HG02840 (cell line): ENCODE results near the gene CCDC87.
"Not testable (repeated sequence)": the region's sequence is repeated elsewhere in the genome, so short reads cannot be mapped to it uniquely, and the experiment has no call there.

Experiments
- ATAC-seq: cut with Tn5 transposase; IDR thresholded peaks from one replicate; pipeline ENCODE4 v1.9.1; 2021; ENCODE audit warnings: mild to moderate bottlenecking, moderate library complexity, moderate number of reproducible peaks; ENCODE audit not compliant: unreplicated experiment, low FRiP score

Gene CCDC87

DNA sequence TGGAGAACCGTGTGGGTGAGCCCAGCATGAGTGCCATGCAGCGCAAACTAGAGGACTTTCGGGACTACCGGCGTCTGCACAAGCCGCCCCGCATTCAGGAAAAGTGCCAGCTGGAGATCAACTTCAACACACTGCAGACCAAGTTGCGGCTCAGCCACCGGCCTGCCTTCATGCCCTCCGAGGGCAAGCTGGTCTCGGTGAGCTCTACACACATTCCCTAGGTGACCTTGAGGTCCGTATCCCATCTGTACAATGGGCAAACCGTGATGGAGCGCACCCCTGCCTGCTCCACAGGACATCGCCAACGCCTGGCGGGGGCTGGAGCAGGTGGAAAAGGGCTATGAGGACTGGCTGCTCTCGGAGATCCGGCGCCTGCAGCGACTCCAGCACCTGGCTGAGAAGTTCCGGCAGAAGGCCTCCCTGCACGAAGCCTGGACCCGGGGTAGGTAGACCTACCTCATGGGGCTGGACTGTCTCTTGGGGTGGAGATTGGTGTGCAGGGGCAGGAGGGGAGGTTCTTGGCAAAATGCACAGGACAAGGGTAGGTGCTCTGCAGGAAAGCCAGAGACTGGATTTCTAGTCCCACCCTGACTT, 35.0 kb downstream of the CCDC87 start:
- ATAC-seq: no peak

DNA sequence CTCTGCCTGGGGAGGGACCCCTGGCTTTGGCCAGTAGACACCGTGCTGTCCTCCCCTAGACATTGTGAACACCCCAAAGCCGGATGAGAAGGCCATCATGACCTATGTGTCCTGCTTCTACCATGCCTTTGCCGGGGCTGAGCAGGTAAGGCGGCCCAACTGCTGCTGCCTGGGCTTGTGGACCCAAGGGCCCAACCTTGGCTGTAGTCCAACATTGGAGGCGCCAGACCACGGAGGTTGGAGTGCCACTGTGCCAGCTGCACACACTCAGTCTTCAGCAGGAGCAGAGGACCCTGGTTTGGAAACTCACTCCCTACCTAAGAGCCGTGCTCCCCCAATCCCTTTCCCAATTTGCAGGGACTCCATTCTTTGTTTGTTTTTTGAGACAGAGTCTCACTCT, 36.8 kb downstream of the CCDC87 start:
- no peak for ATAC-seq

DNA sequence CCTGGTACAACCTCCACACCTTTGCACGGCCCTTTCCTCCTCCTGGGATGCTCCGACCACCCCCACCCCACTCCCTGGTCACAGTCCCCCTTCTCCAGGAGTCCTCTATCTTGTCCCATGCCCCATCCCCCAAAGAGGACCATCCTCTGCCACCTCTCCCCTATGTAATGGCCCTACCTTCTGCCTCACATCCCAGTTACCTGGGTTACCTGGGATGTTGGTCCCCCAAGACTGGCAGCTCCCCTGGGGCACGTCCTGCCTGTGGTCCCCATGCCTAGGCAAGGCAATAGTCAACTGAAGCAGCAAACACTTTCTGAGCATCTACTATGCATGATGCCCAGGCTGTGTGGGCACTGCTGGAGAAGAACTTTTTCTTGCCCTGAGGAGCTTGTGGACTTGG, 37.4 kb downstream of the CCDC87 start:
- ATAC-seq: no peak

DNA sequence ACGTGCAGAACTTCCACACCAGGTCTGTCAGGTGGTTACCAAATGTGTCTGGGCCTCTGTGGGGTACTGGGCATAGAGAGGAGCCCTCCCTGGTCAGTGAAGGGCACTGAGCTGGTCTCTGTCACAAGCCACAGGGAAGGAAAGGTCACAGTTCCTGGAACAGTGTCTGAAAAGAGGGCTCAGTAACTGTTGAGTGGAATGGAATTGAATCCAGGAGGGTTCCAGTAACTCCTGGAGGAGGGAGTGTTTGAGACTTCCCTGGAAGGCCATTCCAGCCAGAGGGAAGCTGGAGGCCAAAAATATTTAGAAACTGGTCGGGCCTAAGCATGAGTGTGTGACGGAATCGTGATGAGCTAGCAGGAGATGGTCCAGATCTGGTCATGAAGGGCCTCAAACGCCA, 38.3 kb downstream of the CCDC87 start:
- ATAC-seq: no peak

DNA sequence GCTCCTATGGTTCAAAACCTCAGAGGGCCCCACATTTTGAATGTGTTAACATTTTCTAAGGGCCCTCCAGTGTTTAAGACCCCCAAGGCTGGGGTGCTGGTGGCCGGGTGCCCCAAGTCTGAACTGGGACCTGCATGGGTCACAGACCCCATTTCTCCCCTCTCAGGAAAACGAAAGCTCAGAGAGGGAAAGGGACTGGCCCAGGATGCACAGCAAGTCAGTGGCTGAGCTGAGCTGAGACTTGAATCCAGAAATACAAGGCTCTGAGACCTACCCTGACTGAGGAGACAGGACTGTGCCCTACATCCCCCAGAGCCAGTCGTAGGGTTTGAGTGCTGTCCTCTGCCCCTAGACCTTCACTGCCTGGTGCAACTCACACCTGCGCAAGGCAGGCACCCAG, 42.0 kb downstream of the CCDC87 start:
- ATAC-seq: no peak

DNA sequence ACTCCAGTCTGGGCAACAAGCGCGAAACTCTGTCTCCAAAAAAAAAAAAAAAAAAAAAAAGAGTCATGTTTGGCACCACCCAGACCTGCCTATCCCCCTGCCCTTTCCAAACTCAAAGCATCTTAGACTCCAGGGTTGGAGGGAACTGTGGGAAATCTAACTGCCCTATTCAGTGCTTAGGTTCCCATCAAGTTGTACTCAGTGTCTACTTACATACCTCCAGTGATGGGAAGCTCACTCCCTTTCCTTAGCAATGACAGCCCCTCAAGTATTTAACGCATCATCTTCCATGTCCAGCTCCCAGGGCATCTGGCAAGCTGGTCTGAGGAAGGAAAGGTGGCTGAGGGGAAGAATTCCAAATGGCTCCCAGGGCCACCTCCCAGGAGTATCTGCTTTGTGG, 43.2 kb downstream of the CCDC87 start:
- ATAC-seq: no peak

DNA sequence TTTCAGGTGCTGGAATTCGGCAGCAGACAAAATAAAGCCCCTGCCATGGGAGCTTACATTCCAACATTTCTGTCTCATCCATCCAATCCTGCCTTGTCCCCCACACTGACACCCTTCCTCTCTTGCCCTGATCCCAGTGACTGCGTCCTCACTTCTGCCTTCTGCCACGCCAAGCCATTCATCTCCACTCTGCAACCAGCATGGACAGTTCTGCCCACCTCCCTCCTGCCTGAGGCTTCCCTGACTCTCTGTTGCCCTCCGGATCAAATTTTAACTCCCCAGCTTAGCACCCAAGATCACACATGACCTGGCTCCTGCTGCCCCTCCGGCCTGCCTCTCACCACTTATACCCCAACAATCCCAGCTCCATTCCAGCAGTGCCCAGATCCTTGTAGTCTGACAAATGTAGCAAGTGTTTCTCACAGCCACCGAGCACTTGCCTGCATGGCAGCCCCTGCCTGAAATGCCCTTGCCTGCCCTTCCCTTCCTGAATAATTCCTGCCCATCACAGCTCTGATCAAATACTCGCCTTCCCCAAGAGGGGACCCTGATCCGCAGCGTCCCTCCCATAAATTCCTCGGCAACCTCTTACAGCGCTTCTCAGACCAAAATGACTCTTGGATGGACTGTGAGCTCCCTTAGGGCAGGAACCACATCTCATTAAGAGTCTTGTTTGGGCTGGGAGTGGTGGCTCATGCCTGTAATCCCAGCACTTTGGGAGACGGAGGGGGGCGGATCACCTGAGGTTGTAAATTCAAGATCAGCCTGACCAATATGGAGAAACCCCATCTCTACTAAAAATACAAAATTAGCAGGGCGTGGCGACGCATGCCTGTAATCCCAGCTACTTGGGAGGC, 43.9 kb downstream of the CCDC87 start:
- no peak for ATAC-seq

DNA sequence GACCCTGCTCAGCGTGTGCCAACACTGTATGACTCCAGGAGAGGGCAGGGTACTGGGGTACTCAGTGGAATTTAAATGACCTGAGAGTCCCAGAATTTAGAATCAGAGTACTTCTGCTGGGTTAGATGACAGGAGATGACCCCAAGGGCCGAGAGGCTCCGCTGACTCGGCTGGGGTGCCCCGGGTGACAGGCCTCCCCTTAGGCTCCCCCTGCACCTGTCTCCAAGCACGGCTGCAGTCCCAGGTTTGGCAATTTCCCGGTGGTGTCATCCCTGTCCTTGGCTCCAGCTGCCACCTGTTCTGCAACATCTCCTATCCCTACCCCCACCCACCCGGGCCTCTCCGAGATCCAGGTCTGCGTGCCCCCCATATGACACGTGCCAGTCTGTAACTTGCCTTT, 44.8 kb downstream of the CCDC87 start:
- ATAC-seq: no peak

DNA sequence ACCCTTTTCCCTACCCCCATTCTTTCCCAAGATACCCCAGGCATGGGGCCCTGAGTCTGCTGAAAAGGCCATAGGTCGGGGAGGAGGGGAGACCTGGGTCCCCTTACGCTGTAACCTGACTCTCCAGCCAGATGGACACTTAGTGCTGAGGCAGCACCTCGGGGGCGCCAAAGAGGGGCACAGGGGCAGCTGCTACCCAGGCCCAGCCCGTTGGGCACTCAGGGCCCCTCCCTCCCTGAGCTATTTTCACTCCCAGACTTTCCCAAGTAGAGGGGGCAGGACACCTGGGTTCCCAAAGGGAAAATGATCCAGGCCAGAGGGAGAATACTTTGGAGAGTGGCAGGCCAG, 45.2 kb downstream of the CCDC87 start:
- ATAC-seq: no peak

DNA sequence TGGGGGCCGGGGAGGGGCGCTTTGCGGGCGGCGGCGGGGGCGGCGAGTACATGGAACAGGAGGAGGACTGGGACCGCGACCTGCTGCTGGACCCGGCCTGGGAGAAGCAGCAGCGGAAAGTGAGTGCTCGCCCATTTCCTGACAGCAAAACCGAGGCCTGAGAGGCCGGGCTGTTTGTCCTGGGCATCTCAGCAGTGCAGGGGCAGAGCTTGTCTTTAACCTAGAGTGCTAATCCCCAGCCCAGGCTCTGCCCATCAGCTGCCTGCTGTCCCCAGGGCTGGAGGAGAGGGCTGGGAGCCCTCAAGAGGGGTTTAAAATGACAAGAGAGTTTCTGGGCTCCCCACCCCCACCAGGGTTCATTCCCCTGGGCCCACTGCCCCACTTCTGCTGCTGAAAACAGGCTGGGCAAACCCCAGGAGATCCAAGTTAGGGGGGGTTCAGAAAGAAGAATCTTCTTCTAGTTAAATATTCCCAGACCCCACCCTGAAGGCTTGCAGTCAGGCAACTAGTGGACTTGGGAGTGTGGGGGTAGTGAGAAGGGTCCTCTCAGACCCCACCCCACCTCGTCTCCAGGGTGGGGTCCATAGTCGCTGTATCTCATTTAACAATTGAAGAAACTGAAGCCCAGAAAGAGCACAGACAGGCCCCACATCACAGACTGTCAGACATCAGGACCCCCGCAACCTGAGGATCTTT, 45.7 kb downstream of the CCDC87 start:
- no peak for ATAC-seq

DNA sequence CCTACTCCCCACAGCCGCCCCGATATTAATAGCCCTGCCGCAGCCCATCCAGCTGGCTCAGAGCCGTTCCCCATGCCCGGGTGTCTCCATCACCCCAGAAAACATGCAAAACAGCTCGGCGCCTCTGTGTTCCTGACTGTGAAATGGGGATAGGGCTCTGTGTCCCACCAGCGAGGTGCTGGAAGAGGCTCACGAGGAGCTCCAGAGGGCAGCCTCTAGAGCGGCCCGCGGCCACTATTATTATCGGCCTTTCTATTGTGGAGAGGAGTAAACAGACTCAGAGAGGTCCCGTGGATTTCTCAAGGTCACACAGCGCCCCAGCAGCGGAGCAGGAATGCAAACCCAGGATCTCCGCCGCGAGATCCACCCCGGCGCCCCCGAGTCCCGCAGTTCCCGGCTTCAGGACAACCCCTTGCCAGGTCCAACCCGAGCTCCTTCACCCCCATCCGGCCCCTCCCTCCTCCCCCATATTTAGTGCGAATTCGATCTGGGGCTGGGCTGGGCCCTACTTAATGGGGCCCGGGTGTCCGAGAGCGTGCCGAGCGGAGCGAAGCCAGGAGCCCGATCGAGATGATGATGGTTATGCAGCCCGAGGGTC, 46.4 kb downstream of the CCDC87 start, which contains the start of gene ACTN3:
TSS of gene ACTN3 (plus strand) at position 536 of the 598 bp plus-strand sequence. CDS start at position 571, 35 bp downstream.
- peak; percentile 11 for ATAC-seq

DNA sequence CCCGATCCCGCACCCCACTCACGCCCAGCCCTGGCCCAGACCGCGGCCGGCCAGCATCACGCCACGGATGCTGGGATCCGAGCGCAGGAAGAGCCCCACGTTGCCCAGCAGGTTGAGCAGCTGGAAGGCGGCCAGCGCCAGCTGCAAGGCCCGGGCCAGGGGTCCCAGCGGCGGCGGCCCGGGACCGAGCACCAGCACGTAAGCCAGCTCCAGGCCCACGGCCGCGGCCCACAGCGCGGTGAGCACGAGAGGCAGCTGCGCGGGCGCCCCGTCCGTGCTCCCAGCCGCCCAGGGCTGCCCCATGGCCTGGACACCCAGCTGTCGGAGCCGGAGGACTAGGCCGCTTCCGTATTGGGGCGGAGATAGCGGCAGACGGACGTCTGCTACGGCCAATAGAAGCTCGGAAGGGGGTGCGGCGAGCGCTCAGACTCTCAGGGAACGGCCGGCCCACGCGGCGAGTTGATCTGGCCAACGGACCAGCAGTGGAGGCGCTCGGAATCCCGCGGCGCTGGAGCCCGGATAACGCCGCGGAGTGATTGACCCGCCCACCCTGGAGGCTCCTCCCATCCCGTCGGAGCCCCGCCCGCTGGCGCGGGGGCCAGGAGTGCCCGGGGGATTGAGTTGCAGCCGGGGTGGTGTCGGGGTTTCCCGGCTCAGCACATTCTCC, 47.0 kb downstream of the CCDC87 start, which contains the start of gene ZDHHC24:
TSS of gene ZDHHC24 (minus strand) at position 348 of the 667 bp plus-strand sequence. CDS start at position 303, 45 bp downstream.
- ATAC-seq: peak; percentile 80

DNA sequence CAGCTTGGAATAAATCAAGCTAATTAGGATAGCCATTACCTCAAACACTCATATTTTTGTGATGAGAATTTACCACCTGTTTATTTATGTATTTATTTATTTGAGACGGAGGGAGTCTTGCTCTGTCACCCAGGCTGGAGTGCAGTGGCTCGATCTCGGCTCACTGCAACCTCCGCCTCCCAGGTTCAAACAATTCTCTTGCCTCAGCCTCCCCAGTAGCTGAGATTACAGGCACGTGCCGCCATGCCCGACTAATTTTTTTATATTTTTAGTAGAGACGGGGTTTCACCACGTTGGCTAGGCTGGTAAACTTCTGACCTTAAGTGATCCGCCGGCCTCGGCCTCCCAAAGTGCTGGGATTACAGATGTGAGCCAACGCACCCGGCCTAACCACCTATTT, 47.9 kb downstream of the CCDC87 start:
- ATAC-seq: not testable (repeated sequence)

DNA sequence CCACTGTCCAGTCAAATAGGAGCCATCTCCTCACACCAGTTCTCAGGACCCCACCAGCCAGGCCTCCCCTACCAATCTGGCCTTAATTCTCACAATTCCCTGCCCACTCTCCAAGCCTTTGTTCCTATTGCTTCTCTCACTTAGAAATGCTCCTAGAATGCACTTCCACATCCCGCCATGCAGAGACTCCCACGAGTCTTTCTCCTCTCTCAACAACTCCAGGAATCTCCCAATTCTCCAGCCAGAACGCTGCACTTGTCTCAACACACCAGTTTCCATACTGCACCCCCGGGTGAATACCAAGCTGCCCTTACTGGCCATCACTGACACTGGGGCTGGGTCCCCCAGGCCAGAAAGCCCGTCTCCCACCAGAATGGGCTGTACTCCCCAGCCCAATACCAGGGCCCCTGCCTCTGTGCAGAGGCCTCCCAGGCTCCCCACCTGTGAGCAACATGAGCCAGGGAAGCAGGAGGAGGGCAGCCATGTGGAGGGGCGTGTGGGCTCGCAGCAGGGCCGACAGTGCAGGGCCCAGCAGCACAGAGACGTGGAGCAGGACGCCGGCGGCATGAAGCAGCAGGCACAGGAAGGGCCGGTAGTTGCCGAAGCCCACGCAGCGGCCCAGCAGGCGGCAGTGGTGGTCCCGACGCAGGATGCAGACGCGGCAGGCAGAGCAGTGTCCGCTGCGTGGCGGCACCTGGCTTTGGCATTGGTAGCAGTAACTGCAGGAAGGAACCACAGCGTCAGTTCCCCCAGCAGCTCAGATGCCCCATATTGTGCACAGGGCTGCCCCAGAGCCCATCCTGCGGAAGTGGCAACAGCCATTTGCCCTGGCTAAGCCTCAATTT, 49.4 kb downstream of the CCDC87 start:
- ATAC-seq: no peak

DNA sequence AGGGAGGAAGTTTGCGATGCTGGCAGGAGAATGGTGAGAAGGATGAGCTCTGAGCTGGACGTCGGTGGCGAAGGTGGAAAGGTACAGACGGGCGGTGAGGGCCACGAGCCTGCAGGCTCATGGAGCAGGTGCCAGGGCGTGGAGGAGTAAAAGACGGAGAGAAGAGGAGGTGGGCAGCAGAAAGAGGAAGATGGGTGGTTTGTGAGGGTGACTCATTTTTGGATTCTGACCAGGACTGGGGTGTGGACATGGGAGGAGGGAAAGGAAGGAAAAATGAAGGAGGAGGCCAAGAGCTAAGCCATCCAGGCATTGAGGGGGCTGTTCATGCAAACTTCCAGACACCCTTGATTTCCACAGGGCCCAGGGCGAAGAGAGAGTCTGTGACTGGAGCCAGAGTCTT, 50.5 kb downstream of the CCDC87 start:
- no peak for ATAC-seq

DNA sequence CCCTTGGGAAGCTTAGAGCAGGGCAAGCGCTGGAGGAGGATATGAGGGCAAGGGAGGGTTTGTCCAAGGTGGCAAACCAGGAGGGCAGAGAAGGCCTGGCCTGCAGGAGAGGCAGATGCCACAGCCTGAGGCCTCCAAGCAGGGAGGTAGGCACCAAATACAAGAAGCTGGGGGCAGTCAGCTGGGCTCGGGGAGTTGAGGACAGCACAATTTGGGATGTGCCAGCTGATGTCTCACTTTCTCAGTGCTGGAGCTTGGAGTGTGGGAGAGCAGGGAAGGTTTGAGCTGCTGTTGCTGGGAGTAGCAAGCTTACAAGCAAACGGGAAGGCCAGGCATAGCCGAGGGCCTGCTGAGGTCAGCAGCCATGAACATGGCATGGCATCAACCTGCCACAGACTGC, 51.0 kb downstream of the CCDC87 start:
- ATAC-seq: no peak

DNA sequence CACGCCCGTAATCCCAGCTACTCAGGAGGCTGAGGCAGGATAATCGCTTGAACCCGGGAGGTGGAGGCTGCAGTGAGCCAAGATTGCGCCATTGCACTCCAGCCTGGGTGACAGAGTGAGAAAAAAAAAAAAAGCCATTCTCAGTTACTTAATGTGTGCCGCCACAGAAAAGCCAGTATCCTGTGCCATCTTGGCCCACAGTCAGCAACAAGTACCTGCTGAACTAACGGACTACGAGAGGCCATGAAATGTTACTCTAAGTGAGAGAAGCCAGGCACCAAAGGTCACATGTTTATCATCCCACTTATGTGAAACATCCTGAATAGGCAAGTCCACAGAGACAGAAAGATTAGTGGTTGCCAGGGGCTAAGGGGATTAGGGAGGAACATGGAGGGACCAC, 52.3 kb downstream of the CCDC87 start:
- ATAC-seq: not testable (repeated sequence)
